ENCODE results near the gene RAI2.

The RAI2 gene

DNA sequence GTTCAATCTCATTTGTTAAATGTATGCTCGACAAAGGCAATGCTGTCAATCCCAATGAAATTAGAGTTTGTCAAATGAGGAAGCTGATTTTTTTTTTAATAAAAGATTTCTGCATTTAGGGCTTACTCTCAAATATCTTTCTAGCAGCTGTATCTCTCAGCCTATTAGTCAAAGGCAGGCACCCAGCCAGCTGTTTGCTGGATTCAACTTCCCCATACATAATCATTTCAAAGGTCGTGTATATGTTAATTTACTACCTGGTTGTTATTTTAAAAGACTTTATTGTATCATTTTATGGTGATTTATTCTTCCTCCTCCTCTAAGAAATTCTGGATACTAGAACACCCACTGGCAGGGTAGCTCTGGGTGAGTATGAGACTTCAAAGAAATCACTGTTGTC is 27.1 kb downstream of the RAI2 start:
- DNase-seq (ENCODE audit: low read depth): no peak
- no peak overlapping the region for H3K4me3 ChIP-seq (replicated peaks; ENCODE audit: low read depth, low read length)
- TF ChIP-seq, protein P1, sequence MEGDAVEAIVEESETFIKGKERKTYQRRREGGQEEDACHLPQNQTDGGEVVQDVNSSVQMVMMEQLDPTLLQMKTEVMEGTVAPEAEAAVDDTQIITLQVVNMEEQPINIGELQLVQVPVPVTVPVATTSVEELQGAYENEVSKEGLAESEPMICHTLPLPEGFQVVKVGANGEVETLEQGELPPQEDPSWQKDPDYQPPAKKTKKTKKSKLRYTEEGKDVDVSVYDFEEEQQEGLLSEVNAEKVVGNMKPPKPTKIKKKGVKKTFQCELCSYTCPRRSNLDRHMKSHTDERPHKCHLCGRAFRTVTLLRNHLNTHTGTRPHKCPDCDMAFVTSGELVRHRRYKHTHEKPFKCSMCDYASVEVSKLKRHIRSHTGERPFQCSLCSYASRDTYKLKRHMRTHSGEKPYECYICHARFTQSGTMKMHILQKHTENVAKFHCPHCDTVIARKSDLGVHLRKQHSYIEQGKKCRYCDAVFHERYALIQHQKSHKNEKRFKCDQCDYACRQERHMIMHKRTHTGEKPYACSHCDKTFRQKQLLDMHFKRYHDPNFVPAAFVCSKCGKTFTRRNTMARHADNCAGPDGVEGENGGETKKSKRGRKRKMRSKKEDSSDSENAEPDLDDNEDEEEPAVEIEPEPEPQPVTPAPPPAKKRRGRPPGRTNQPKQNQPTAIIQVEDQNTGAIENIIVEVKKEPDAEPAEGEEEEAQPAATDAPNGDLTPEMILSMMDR (IDR thresholded peaks at IDR 0.05; ENCODE audit: low read length, missing control alignments): no peak

DNA sequence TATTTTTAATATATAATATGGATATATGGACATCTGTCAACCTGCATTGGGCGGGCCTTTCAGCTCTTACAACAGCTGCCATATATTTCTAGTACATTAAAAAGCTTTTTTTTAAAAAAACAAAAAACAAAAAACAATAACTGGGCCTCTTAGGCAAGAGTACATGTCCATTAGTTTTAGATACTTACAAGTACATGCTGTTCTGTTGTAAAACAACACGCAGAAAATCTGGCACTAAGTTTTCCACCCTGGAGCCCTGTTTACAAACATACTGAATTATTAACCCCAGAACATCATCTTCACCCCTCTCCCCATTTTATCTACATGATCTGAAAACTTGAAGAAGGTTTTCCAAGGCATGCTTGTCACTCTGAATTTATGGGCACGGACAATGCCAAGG is 29.8 kb downstream of the RAI2 start:
- H3K4me3 ChIP-seq (replicated peaks; ENCODE audit: low read depth, low read length): no peak overlapping the region
- TF ChIP-seq, protein P1 (IDR thresholded peaks at IDR 0.05; ENCODE audit: low read length, missing control alignments): no peak
- no peak for DNase-seq (ENCODE audit: low read depth)

DNA sequence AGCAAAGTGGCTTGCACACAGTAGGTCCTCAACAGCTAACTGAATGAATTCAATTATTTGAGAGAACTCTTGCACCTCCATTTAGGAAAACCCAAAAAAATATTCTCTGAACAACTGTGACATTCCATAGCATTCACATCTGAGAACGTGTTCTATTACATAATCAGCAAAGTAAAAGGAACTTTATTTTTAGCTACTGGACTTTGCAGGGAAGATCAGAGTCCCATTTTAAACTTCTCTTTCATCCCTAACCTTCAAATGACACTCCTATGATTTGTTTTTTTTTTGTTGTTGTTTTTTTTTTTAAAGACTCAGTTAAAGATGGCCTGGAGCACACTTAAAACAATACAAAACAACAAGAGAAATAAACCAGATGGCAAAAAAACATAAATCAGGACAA is 30.9 kb downstream of the RAI2 start:
- DNase-seq (ENCODE audit: low read depth): no peak
- TF ChIP-seq, protein P1 (IDR thresholded peaks at IDR 0.05; ENCODE audit: low read length, missing control alignments): no peak
- no peak overlapping the region for H3K4me3 ChIP-seq (replicated peaks; ENCODE audit: low read depth, low read length)

DNA sequence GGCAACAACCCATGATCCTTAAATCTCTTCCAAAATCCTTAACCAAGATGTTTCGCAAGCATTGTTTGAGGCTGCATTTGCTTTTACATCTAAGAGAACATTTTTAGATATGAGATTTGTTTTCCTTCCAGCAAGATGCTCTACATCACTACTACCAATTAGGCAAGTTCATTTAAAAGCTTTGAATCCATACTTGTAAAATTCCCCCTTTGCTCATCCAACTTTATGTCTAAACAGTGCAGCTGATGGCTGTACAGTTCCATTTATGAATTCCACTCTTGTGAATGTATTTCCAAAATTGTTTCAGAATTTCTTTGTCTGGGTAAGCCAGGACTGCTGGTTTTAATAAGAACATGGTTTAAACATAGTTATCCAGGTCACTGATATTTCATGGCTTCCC is 31.5 kb downstream of the RAI2 start:
- no peak overlapping the region for H3K4me3 ChIP-seq (replicated peaks; ENCODE audit: low read depth, low read length)
- TF ChIP-seq, protein P1 (IDR thresholded peaks at IDR 0.05; ENCODE audit: low read length, missing control alignments): no peak
- no peak for DNase-seq (ENCODE audit: low read depth)

DNA sequence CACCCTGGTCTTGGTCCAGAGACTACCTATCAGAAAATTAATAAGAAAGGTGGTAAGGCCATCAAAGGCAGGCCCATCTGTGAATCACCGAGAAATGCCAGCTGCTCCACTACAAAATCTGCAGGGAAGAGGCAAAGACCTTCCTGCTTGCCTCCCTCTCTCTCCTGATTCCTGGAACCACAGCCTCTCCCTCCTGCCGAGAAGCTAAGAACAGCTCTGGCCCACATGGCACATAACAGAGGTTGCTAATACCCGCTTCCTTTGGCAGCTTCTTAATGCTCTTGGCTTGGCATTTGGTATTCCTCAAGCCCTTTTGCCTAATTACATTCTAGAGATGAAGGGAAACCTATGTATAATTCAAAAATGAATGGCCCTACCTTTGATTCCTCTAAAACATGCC is 32.9 kb downstream of the RAI2 start:
- TF ChIP-seq, protein P1 (IDR thresholded peaks at IDR 0.05; ENCODE audit: low read length, missing control alignments): no peak
- no peak for DNase-seq (ENCODE audit: low read depth)
- no peak overlapping the region for H3K4me3 ChIP-seq (replicated peaks; ENCODE audit: low read depth, low read length)

DNA sequence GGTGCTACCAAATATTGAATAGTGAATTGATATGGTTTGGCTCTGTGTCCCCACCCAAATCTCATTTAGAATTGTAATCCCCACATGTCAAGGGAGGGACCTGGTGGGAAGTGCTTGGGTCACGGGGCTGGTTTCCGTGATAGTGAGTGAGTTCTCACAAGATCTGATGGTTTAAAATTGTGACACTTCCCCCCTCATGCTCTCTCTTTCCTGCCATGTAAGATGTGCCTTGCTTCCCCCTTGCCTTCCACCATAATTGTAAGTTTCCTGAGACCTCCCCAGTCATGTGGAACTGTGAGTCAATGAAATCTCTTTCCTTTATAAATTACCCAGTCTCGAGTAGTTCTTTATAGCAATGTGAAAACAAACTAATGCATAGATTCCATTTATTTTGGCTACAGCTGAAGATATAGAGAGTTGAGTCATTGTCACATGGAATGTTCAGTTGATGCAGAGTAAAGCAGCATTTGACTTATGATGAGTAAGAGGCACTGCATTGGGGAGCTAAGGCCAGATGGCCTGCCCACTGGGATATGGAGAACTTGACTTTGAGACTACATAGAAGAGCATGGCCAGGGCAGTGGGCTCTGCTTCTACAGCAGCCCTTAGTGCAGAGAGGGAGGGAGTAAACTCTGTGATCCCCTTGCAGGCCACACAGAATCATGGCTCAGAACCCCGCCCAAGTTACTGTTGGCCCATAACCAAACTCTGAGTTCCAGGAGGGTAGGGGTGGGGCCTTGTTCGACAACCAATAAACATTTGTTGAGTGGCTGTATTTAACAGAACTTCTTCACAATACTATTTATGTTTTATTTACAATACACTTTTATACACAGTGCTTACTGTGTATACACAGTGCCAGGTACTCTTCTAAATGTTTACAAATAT is 34.2 kb downstream of the RAI2 start:
- TF ChIP-seq, protein P1 (IDR thresholded peaks at IDR 0.05; ENCODE audit: low read length, missing control alignments): no peak
- no peak for DNase-seq (ENCODE audit: low read depth)
- no peak overlapping the region for H3K4me3 ChIP-seq (replicated peaks; ENCODE audit: low read depth, low read length)

DNA sequence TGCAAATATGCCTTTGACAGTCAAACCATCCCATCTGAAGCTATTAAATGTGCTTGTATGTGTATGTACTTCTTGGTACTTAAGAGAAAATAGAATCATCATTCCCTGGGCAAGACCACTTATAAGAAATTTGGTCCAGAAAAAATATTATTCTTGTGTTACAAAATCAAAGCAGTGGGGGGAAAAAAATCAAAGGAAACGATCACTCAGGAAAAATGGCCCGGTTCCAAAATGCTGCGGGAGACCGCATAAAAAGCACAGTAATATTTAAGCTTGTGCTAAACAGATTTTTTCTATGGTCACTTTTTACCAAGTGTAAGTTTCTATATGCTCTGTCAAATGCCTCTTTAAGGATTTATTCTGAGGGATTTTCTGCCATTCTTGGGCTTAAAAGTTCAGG is 36.1 kb downstream of the RAI2 start:
- TF ChIP-seq, protein P1 (IDR thresholded peaks at IDR 0.05; ENCODE audit: low read length, missing control alignments): no peak
- DNase-seq (ENCODE audit: low read depth): no peak
- H3K4me3 ChIP-seq (replicated peaks; ENCODE audit: low read depth, low read length): no peak overlapping the region
